ENCODE results near the gene IFIT5.

The IFIT5 gene

GRCh38 chr10:89414146-89414878, at the start of gene IFIT5:
Gene IFIT5, plus strand, starts transcription at chr10:89414568. Its CDS starts 231 bp downstream, at chr10:89414799.
- Histone ChIP-seq H3K9ac (ENCODE audit: low read length) (peak within 1 kb of the TSS; percentile 92), H3K27ac (ENCODE audit: low read length) (peak within 1 kb of the TSS; percentile 75), H3K36me3 (replicated peaks; ENCODE audit: low read depth, low read length) (peaks cover 14% of the 10 kb centered on the region), H3K4me3 (ENCODE audit: low read length) (peak within 1 kb of the TSS; percentile 87), H4K20me1 (ENCODE audit: insufficient read depth, low read length) (0 out of 2 replicates have a peak, but pooled peaks cover 3% of the 10 kb centered on the region), H2AFZ (ENCODE audit: low read depth, low read length) (peak within 1 kb of the TSS; percentile 69), H3K4me2 (ENCODE audit: low read length) (peak within 1 kb of the TSS; percentile 91), H3K27me3 (ENCODE audit: low read depth, low read length) (no peaks in the 10 kb centered on the region), H3K79me2 (ENCODE audit: low read length) (peaks cover 50% of the 10 kb centered on the region), H3K9me3 (ENCODE audit: insufficient read depth, low read length) (no peaks in the 10 kb centered on the region), H3K4me1 (ENCODE audit: low read length) (peaks cover 16% of the 10 kb centered on the region)
- TF ChIP-seq EZH2phosphoT487 (IDR thresholded peaks at IDR 0.05; ENCODE audit: low read depth) (no peak), CTCF (IDR thresholded peaks at IDR 0.05; ENCODE audit: low read depth, low read length) (no peak)

- Histone ChIP-seq H3K4me1 (ENCODE audit: low read length) (peaks cover 18% of the 10 kb centered on the region), H3K27me3 (ENCODE audit: low read depth, low read length) (no peaks in the 10 kb centered on the region), H3K9me3 (ENCODE audit: insufficient read depth, low read length) (no peaks in the 10 kb centered on the region), H2AFZ (ENCODE audit: low read depth, low read length) (no peak overlapping the region), H3K27ac (ENCODE audit: low read length) (no peak overlapping the region), H3K79me2 (ENCODE audit: low read length) (no peaks in the 10 kb centered on the region), H4K20me1 (ENCODE audit: insufficient read depth, low read length) (no peaks in the 10 kb centered on the region), H3K4me2 (ENCODE audit: low read length) (no peak overlapping the region), H3K9ac (ENCODE audit: low read length) (no peak overlapping the region), H3K4me3 (ENCODE audit: low read length) (no peak overlapping the region), H3K36me3 (replicated peaks; ENCODE audit: low read depth, low read length) (no peaks in the 10 kb centered on the region)
- TF ChIP-seq EZH2phosphoT487 (IDR thresholded peaks at IDR 0.05; ENCODE audit: low read depth) = no peak
- no peak for TF ChIP-seq CTCF (IDR thresholded peaks at IDR 0.05; ENCODE audit: low read depth, low read length)
These were observed 46.8 kb upstream of the IFIT5 start for GRCh38 chr10:89367529-89367928.

GRCh38 chr10:89368129-89368528, 46.2 kb upstream of the IFIT5 start:
- H3K9me3 ChIP-seq (ENCODE audit: insufficient read depth, low read length) = no peaks in the 10 kb centered on the region

More at GRCh38 chr10:89368129-89368528, 46.2 kb upstream of the IFIT5 start:
- H3K27me3 ChIP-seq (ENCODE audit: low read depth, low read length) = no peaks in the 10 kb centered on the region
- no peaks in the 10 kb centered on the region for H3K36me3 ChIP-seq (replicated peaks; ENCODE audit: low read depth, low read length)
- TF ChIP-seq EZH2phosphoT487 (IDR thresholded peaks at IDR 0.05; ENCODE audit: low read depth) = no peak
- no peak for TF ChIP-seq CTCF (IDR thresholded peaks at IDR 0.05; ENCODE audit: low read depth, low read length)
- no peak overlapping the region for H3K27ac ChIP-seq (ENCODE audit: low read length)
- H2AFZ ChIP-seq (ENCODE audit: low read depth, low read length) = no peak overlapping the region
- no peak overlapping the region for H3K9ac ChIP-seq (ENCODE audit: low read length)
- H3K79me2 ChIP-seq (ENCODE audit: low read length) = no peaks in the 10 kb centered on the region
- no peaks in the 10 kb centered on the region for H4K20me1 ChIP-seq (ENCODE audit: insufficient read depth, low read length)
- H3K4me2 ChIP-seq (ENCODE audit: low read length) = no peak overlapping the region
- no peak overlapping the region for H3K4me3 ChIP-seq (ENCODE audit: low read length)
- H3K4me1 ChIP-seq (ENCODE audit: low read length) = peaks cover 18% of the 10 kb centered on the region

Measured in OCI-LY3 (cell line).